NCI-H1105 (cell line): ENCODE data around the gene ST6GALNAC5.
"Not testable (repeated sequence)": the region's sequence is repeated elsewhere in the genome, so short reads cannot be mapped to it uniquely, and the experiment has no call there.

ENCODE experiments used
- DNase-seq: peaks from one replicate; lab custom pipeline; 2025; lab: John Stamatoyannopoulos, UW

The ST6GALNAC5 gene

DNA sequence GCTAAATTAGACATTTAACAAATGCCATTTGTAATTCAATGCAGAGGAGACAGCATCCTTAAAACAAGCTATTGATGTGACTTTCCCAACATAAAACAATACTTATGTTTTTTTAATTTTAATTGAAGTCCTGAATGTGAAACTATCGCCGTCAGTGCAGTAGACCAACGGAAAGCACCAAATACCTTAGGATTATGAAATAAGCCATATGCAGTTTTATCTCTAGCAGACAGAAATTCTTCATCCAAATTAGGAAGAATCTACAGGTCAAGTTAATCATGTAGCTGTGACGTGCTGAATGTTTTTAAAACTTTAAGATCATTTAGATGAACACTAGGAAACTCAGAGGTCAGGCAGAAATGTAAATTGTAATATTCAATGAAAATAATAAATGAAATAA lies 714 bp upstream of the ST6GALNAC5 start:
- no peak for DNase-seq

DNA sequence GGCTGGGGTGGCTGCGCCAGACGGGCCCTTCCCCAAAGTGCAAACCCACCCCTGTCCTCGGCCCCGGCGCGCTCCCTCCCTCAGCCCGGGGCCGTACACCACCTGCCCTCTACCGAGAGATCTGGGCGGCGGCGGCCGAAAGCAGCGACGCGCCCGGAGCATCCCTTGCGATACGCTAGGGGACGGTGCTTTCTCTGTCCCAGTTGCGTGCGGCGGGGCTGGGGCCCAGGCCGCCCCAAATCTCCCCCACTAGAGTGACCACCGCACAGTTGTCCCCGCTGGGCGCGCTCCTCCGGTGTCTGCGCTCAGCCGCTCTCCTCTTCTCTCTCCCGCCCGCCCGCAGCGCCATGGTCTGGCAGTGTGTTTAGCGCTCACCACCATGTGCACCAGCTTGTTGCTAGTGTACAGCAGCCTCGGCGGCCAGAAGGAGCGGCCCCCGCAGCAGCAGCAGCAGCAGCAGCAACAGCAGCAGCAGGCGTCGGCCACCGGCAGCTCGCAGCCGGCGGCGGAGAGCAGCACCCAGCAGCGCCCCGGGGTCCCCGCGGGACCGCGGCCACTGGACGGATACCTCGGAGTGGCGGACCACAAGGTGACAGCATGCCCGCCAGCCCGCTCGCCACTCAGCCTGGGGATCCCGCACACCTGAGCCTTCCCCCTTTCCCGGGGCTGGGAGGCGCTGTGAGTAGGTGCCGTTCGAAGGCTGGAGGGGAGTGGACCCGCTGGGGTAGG lies 1.0 kb downstream of the ST6GALNAC5 start:
- no peak for DNase-seq

DNA sequence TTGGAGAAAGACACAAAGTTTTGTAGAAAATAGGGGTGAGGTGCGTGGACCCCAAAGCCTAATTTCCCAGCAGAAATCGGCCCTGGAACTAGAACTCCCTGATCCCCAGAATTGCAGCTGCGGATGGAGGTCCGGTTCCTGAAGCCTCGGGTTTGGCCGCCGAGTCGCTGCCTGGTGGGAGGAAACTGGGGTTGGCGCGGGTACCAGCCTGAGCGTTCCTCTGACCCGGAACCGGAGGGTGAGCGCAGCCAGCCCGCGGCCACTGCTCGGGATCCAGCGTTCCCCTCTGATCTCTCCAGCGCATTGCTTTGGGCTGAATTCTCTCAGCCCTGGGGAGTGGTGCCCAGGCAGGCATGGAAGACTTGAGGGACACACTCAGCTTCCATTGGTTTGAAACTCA lies 1.6 kb downstream of the ST6GALNAC5 start:
- no peak for DNase-seq

DNA sequence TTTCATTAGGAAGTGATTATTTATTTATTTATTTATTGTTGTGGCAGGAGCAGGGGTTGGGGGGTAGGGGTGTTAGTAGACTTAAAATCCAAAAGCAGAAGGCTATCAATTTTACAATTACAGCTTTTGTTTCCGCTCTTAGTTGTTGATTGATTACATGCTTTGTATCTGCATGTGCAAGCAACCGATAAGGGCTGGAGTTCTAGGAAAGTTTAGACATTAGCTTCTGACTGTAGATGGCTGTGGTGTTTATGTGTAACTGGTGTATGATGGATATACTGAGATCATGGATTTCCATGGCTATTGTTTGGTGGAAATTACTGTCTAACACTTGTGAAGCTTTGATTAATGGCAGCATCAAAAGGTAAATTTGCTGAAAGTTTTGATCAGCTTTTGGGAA lies 2.8 kb downstream of the ST6GALNAC5 start:
- DNase-seq, result no peak

DNA sequence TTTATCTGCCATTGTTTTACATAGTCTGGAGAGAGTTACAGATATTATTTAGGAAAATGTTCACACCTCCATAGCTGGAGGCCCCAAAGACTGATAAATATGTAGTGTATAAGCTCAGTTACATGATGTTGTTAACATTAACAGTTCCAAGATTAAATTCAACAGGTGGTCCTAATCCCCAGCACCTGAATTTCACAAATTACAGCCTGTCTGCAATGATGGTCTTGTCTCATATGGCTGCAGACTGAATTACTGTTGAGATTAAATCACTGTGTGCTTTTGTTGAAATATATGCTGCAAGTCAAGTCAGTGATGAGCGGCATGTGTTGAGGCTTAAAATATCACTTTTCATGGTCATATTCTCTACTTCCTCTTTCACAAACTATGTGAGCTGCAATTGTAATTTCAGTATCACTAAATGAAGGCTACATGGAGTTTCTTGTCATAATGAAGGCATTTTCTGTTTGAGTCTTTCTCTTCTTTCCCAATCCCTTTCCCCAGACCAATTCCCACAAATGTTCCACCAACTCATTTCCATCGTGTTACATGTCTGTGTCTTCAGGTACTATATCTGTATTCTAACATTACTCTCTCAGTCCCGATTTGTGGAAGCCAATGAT lies 4.2 kb downstream of the ST6GALNAC5 start:
- DNase-seq, result no peak

DNA sequence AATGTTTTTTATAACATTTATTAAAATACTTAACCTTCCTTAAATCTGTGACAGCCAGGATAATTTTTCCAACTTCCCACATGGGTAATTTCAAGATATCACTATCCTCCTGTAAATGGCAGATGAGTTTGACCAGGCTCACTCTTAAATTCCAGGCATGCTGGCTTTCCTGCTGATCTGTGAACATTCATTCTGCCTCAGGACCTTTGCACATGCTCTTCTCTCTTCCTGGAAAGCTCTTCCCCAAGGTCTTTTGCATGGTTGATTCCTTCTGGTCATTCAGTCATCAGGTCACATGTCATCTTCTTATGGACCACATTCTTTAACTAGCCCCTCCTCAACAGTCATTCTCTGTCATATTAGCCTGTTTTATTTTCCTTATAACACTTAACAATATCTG lies 5.7 kb downstream of the ST6GALNAC5 start:
- DNase-seq, result no peak

DNA sequence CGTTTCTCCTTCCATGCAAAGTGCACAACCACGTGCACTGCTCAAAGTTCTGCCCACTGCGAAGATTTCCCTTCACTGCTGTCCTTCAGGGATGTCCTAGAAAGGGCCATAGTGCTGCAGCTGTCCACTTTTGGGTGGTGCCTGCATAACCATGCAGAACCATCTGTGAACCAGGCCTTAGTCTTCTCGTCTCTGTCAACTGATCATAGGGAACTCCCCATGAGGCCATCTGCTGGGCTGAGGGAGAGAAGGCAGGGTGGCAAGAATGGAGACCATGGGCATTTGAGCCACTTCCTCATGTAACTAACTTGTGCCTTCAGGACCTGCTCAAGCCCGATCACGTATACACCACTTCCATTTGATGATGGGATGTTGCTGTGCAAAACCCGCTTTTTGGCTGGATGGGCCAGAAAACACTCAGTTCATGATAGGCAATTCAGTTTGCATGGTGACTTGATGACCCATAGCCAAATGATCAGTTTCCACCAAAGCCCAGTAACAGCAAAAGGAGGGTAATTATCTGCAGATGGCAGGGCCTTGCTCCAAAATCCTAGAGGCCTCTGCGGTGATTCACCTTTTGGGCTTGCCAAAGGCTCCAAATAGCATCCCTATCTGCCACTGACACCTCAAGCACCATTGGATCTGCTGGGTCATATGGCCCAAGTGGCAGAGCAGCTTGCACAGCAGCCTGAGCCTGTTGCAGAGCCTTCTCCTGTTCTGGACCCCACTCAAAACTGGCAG lies 9.5 kb downstream of the ST6GALNAC5 start:
- no peak for DNase-seq

DNA sequence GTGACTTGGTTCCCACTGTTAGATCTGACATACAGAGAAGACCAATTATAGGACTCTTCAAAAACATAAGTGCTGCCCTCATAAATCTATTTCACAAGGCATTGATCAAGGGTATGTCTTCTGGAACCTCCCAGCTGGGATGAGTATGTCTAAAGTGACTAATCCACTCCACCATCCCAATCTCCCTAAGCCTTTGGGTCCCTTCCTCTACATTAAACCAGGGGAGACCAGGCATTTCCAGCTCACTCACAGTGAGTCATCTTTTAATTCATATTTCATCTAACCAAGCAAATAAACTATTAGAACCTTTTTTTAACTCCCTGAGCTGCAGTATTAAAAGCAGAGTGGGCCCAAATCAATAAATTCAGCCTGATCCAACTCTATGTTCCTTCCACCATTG lies 11.7 kb downstream of the ST6GALNAC5 start:
- not testable (repeated sequence) for DNase-seq

DNA sequence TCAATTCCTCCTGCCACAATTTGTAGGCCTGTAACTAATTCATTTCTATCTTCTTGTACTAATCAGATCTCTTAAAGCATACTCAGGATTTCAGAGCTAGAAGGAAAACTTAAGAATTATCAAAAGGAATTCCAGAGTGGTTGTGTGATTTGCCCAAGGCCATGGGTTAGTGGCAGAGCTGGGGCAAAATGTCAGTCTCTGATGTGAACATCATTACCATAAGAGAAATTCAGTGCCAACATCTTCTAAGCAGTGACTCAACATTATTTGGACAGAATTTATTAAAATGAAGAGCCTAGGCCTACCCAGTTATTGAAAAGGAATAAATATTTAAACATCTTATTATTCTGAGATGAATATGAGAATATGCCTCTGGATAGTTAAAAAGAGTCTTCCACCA lies 14.5 kb downstream of the ST6GALNAC5 start:
- DNase-seq, result no peak

DNA sequence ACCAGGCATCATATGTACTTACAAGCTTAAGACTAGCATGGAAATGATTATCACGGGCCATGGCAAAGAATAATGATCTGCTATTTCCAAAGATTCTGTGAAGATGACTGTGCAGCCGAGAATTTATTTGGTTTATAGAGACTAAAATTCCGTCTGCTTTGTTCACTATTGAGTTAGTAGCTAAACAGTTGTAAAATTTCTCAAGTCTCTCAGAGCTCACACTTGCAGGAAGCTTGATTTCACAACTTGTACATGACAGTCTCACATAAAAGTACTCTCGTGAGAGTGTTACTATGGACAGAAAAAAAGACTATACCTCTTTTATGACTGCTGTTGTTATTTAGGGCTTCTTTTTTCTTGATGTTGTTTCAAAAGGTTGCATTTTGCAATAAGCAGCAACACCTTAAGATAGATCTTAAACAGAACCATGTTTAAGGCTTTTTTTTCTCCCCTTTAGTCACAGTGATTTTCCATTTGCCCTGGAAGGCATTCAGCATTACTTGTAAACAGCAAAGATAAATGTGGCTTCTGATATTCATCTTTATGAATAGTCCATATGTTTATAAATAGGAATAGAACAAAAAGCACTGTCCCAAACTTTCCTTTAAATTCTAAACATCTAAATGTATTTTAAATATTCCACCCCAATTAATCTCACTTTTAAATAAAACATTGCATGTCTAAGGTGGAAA lies 24.8 kb downstream of the ST6GALNAC5 start:
- DNase-seq, result no peak

DNA sequence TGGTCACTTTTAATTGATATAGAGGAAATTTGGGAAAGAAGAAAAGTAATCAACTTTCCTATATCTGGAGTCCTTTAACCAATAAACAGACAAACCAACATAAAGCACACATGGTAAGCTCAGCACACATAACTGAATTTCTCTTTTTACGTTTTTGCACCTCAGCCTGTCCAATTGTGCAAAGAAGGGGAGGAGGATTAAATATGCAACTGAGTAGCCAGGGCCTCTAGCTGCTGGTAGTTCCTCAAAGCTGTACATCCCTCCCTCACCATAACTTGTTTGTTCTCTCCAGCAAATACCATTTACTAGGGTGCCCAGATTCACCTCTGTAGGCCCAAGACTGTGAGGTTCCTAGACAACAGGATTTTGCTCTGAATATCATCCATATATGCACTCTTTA lies 25.4 kb downstream of the ST6GALNAC5 start:
- no peak for DNase-seq

DNA sequence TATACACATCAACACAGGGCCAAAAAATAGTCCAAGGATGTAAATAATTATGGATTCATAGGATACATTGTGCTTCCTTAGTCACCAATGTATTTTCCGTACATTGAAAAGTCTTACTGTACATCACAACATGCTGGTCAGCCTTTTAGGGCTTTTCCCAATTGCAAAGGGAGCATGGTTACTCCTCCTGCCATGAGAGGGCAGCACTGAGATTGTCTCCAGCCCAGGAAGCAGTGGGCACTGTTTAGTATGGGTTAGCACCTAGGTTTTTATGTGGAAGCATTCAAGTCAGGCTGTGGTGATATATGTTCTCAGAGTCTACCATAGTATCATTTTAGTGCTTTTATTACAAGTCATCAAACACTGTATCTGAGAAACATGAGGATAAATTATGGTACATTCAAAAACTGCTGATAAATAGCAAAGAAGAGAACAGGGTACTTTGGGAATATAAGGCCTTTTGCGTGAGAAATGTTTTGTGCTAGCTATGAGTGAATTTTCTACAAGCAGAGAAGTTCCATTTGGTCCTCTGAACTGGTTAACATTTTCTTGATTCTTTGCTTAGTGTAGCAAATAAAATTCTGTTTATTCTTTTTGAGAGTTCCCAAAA lies 34.0 kb downstream of the ST6GALNAC5 start:
- DNase-seq, result peak; percentile 26

DNA sequence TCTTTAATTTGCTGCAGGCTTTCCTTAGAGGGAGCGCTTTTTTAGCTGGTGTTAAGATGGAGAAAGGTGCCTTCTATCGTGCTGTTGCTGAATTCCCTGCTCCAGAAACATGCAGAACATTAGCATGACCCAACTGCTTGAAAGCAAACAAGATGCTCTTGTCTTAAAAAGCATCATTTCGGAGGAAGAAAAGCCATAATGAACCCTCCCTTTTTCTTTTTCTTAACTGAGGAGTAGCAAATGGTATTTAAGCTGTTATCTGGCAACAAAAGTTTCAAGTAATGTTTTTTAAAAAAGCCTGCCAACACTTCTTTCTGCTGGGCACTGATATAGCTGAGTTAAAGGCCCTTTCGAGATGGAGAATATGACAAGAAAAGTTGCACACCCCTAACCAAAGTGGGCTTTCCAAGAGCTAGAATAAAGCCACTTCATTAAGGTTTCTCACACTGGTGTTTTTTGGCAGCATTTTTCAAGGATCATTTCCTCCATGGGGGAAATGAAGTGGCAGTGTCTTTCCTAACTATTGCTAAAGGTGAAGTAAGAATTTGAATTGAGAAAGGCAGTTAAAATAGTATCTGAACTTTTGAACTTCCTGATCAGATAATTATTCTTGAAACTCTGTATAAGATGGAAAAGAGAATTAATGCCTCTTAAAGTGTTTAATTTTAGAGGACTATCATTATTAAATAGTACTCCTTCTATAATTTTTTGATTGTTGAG lies 38.8 kb downstream of the ST6GALNAC5 start:
- no peak for DNase-seq

DNA sequence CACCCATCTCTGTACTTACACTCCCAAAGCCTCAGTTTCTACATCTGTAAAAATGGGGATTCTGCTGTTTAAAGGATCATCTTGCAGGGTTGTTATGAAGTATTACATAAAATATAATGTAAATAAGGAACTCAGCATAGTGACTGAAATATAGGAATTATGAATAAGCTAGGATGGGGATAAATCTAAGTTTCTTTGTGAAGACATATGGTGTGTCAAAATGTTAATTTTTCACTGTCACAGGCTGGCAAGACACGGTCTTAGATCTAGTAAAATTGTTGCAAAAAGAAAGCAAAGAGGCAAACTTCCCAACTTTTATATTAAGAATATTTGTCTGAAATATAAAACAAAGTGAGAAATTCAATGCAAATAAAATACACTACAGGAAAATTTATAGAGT lies 42.0 kb downstream of the ST6GALNAC5 start:
- no peak for DNase-seq

DNA sequence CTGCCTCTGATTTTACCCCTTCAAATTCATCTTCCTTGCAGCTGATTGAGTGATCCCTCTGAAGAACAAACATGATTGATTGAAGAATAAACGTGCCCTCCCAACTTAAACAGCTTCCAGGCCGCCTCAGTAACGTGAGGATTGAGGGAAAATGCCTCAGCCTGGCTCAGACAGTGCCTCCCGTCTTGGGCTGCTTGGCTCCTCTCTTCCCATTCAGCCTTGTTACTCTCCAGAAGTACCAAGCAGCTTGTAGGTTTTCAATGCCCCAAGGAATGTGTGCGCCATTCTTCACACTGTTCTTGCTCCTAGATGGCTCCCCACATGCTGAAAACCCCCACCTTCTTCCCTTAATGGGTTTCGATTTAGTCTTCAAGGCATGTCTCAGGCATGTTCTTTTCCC lies 51.8 kb downstream of the ST6GALNAC5 start:
- no peak for DNase-seq

DNA sequence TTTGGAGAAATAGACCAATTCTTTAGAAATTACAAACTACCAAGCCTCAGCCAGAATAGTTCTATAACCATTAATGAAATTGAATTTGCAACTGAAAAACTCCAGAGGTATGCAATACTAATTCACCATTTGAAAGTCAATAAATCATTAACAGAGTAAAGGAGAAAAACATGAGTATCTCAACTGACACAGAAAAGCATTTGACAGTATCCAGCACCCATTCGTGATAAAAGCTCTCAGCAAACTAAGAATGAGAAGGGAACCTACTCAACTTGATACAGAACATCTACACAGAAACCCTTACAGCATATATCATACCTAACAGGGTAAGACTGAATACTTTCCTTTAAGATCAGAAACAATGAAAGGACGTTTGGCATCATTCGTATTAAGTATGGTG lies 54.3 kb downstream of the ST6GALNAC5 start:
- no peak for DNase-seq

DNA sequence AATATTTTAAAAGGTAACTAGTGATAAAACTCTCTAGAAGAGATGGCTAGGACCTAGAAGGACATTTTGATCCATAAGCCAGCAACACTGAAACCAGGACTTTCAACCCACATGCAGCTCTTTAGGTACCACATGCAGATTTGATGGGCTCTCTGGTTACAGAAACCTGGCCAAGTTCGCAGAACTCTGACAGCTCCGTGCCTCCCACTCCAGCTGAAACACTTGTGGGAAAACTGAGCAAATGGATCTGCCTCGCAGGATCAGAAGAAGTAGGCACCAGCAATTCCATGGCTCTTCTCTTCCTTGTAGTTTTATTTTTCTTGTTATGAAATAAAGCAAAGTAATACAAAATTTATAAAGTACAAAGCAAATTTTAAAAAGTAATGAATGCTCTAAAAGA lies 58.5 kb downstream of the ST6GALNAC5 start:
- DNase-seq, result no peak

DNA sequence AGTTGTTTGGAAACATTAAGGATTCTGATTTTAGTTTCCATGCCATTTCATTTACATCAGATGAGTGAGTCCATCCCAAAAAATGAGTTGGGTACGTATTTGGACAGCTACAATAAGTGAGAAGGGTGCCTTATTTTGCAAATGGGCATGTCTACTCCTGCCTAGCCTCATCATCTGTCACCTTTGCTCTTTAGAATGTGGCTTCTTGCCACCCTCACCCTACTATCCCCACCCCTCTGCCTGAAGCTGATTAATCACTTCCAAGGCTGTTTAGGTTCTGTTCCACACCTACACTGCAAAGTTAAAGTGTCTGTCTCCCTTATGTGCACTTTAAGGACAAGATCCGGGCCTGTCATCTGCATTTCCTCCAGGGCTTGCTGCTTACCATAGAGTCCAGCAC lies 61.2 kb downstream of the ST6GALNAC5 start:
- DNase-seq, result no peak

DNA sequence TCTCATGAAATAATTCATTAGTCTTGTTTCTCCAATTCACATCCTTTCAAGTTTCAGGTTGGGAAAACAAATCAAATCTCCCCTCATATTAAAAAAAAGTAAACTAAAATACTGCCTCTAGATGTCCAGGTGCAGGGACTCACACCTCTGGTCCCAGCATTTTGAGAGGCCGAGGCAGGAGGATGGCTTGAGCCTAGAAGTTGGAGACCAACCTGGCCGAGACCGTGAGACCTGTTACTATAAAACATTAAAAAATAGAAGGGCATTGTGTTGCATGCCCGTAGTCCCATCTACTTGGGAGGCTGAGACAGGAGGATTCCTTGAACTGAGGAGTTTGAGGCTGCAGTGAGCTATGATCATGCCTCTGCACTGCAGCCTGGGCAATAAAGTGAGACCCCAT lies 61.9 kb downstream of the ST6GALNAC5 start:
- DNase-seq, result no peak

DNA sequence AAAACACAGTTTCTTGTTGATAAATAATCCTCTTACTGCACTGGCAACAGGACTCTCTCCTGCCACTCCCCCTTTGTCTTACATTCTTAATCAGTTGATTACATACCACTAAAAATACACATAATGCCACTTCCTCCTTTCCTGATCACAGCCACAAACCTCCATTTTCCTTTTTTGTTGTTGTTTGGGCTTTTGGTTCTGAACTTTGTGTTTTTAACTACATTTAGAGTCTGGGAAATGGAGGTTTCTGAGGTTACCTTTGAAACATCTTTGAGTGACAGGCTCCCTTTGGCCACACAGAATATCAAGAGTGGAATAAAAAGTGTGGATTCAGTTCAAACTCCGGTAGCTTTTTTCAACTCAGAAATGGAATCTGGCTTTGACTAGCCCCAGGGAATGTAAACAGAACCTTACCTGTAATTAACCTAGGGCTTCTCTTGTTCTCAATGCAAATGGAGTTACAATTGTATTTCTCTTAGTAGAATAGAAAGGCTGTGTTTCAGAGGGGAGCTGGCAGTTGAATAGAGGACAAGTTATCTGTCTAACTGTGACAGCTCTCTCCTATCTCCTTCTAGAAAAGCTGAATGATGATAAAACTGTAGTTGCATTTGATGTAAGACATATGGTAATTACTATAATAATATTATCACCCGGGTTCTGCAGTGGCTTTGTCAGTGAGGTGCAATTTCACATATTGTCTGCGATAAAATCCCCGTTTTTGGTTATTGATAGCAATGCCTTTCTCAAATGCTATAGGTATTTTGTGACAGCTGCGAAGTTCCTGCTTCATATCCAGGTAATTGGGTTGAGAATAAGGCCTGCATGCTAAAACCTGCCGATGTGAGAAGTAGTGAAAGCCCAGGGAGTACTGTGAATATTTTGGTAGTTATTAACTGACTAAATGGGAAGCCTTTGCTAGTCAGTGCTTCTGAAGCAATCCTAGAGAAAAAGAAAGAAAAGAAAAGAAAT lies 66.9 kb downstream of the ST6GALNAC5 start:
- DNase-seq, result peak; percentile 54
